Keratinocyte (primary cell): ENCODE measurements around the gene SPNS1. TPM values are rescaled to one million over a fixed set of nuclear protein-coding genes. Genes with fewer than 3 reads are reported as not detected.

ENCODE experiments used
- DNase-seq: peaks from one replicate; pipeline ENCODE4 v3.0.0-alpha.2; 2011; ENCODE audit warnings: low read depth, missing footprints, low spot score
- FAIRE-seq: peaks from 2 replicates; lab custom pipeline; 2011; peaks lifted over from hg19 to GRCh38; lab: Jason Lieb, UNC
- H2AFZ ChIP-seq: 2 replicates; pipeline ENCODE4 v1.6.0; 2012; ENCODE audit warnings: low read length, control low read depth, inconsistent platforms; ENCODE audit not compliant: control insufficient read depth
- H3K27ac ChIP-seq: 2 replicates; pipeline ENCODE4 v1.5.1; 2011; ENCODE audit warnings: low read length; ENCODE audit not compliant: control insufficient read depth, insufficient read depth
- H3K27me3 ChIP-seq: 3 replicates; pipeline ENCODE4 v1.6.0; 2011; ENCODE audit warnings: low read length; ENCODE audit not compliant: control insufficient read depth, insufficient read depth; ENCODE audit errors: extremely low read depth
- H3K36me3 ChIP-seq, 2 experiments: 2 replicates in 1 of 2; 3 replicates in 1 of 2; pipeline ENCODE4 v1.5.1; 2011; ENCODE audit warnings: low read length in 2 of 2, mild to moderate bottlenecking in 1 of 2; ENCODE audit not compliant: control insufficient read depth in 2 of 2, insufficient read depth in 2 of 2; ENCODE audit errors: extremely low read depth in 1 of 2
- H3K4me1 ChIP-seq: 3 replicates; pipeline ENCODE4 v1.5.1; 2011; ENCODE audit warnings: low read length; ENCODE audit not compliant: control insufficient read depth, insufficient read depth; ENCODE audit errors: extremely low read depth
- H3K4me2 ChIP-seq: 3 replicates; pipeline ENCODE4 v1.6.0; 2011; ENCODE audit warnings: low read depth, low read length; ENCODE audit not compliant: control insufficient read depth, insufficient read depth; ENCODE audit errors: extremely low read depth
- H3K4me3 ChIP-seq, 3 experiments: fragments of 200-600 bp in 1 of 3; sonication (generic) in 1 of 3; 2 replicates in 2 of 3; 3 replicates in 1 of 3; pipeline ENCODE4 v1.5.1; 2011 to 2016; ENCODE audit warnings: low read length in 3 of 3, mild to moderate bottlenecking in 3 of 3, control low read depth in 2 of 3, inconsistent platforms in 1 of 3, low read depth in 1 of 3, mixed read lengths in 1 of 3, mixed run types in 1 of 3, moderate library complexity in 1 of 3; ENCODE audit not compliant: control insufficient read depth in 2 of 3, insufficient read depth in 2 of 3; ENCODE audit errors: extremely low read depth in 1 of 3
- H3K79me2 ChIP-seq: 2 replicates; pipeline ENCODE4 v1.6.0; 2012; ENCODE audit warnings: low read length; ENCODE audit not compliant: control insufficient read depth, insufficient read depth
- H3K9ac ChIP-seq: 3 replicates; pipeline ENCODE4 v1.6.0; 2011; ENCODE audit warnings: low read length; ENCODE audit not compliant: control insufficient read depth, insufficient read depth; ENCODE audit errors: extremely low read depth
- H3K9me1 ChIP-seq: 3 replicates; pipeline ENCODE4 v1.6.0; 2011; ENCODE audit warnings: low read length; ENCODE audit not compliant: control insufficient read depth, insufficient read depth; ENCODE audit errors: extremely low read depth
- H3K9me3 ChIP-seq: 2 replicates; pipeline ENCODE4 v1.5.1; 2012; ENCODE audit warnings: low read depth, low read length; ENCODE audit not compliant: control insufficient read depth
- H4K20me1 ChIP-seq: 3 replicates; pipeline ENCODE4 v1.6.0; 2011; ENCODE audit warnings: low read length; ENCODE audit not compliant: control insufficient read depth, insufficient read depth; ENCODE audit errors: extremely low read depth
- CTCF ChIP-seq, 3 experiments: IDR thresholded peaks in 1 of 3; conservative IDR thresholded peaks in 1 of 3; optimal IDR thresholded peaks in 1 of 3; 2 replicates in 2 of 3; 3 replicates in 1 of 3; pipeline versions ENCODE3 to v1.5.1; 2011; ENCODE audit warnings: low read length in 3 of 3, mild to moderate bottlenecking in 3 of 3, moderate library complexity in 2 of 3, control low read depth in 1 of 3, inconsistent platforms in 1 of 3; ENCODE audit not compliant: insufficient read depth in 2 of 3; ENCODE audit errors: extremely low read depth in 1 of 3
- EZH2 ChIP-seq: IDR thresholded peaks from one replicate; pipeline ENCODE4 v1.6.1; 2012; ENCODE audit warnings: inconsistent platforms, mild to moderate bottlenecking, low read length, moderate library complexity
- dilution Hi-C: fragments of 300-500 bp; cut with MboI; formaldehyde crosslinking; loops from one replicate; pipeline ENCODE4 v1.7.0; 2020; ENCODE audit warnings: low sequenced_read_pairs; ENCODE audit not compliant: extremely low pct_ligation_motif_present
- polyA plus RNA-seq, 5 experiments: library from polyadenylated mRNA; depleted of rRNA in 3 of 5; stranded (reverse) in 3 of 5; stranded (forward) in 1 of 5; unstranded in 1 of 5; fragments of >200 nt; gene quantifications; 1 replicate in 1 of 5; 2 replicates in 3 of 5; 3 replicates in 1 of 5; pipeline versions ENCODE4 v1.2.1 to v1.2.3, GENCODE V29; 2011 to 2012; ENCODE audit warnings: missing spikeins in 2 of 5, low read depth in 1 of 5, low replicate concordance in 1 of 5

SPNS1 gene
- polyA plus RNA-seq, 1 donor (not counting 4 experiments of a cell fraction or from before 2014, with no cell fraction given), result 16.3 TPM

DNA sequence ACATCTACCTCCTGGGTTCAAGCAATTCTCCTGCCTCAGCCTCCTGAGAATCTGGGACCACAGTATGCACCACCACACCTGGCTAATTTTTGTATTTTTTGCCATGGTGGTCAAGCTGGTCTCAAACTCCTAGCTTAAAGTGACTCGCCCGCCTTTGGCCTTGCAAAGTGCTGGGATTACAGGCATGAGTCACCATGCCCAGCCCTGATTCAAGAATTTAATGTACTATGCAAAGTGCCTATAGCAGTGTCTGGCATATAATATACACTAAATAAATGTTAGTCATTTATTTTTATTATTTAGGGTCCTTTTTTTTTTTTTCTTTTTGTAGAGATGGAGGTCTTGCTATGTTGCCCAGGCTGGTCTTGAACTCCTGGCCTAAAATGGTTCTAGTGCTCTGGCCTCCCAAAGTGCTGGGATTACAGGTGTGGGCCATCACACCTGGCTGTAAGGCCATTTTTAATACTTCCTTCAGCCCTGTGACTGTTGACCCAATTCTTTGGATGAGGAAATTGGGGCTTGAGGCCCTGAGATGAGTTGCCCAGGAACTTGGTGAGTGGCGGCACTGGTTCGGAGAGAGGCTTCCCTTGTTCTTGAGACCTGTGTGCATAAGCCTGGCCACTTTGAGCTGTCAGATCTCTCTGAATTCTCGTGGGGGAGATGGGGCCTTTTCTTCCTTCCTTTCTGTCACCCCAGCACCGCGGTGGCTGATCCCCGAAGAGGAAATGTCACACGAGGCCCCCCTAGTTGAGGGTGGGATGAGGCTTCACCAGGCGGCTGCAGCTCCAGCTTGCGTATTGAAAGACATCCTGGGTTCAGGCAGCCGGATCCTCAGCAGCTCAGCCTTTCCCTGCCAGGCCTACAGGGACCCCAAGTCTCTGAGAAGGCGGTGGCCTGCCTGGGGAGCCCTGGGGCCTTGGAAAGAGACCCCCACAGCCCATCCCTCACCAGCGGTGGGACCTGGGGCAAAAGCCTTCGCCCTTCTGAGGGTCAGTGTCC lies 49.0 kb downstream of the SPNS1 start:
- dilution Hi-C loops, result no loop called here
- no peaks in the 10 kb centered on the region for H3K36me3 ChIP-seq
- no peaks in the 10 kb centered on the region for H3K9me3 ChIP-seq
- H4K20me1 ChIP-seq, result no peaks in the 10 kb centered on the region
- H3K4me3 ChIP-seq, result no peak overlapping the region
- H3K4me1 ChIP-seq, result no peaks in the 10 kb centered on the region
- H3K9ac ChIP-seq, result no peak overlapping the region
- FAIRE-seq (no peak), DNase-seq (no peak)
- no peak overlapping the region for H3K27ac ChIP-seq
- TF ChIP-seq EZH2 (no peak), CTCF (optimal IDR thresholded peaks at IDR 0.05 in 1 of 3, IDR thresholded peaks at IDR 0.05 in 1 of 3, conservative IDR thresholded peaks at IDR 0.05 in 1 of 3; ENCODE audit: extremely low read depth in 1 of 3, insufficient read depth in 2 of 3, low read length in 3 of 3) (no peak)
- no peaks in the 10 kb centered on the region for H3K27me3 ChIP-seq
- H3K4me2 ChIP-seq, result no peak overlapping the region
- no peaks in the 10 kb centered on the region for H3K79me2 ChIP-seq
- H2AFZ ChIP-seq, result no peak overlapping the region
- no peaks in the 10 kb centered on the region for H3K9me1 ChIP-seq

DNA sequence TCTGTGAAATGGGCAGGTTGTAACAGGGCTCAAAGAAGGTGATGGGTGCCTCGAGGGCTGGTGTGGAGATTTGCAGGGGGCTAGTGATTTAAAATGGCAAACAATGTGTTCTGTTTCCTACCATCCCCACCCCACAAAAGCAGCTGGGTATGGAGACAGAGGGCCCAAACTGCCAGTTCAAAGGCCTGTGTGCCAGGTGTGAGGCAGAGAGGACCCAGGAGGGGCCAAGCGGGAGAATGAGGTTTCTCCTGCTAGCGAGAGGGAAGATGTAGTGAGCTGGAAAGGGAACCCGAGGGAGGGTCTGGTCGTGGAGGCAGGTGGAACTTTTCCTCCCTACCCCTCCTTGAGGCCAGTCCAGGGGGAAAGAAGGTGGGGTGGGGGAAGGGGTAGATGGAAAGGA lies 49.7 kb downstream of the SPNS1 start:
- no peak overlapping the region for H3K27ac ChIP-seq
- no peak for DNase-seq

More for the DNA sequence above, 49.7 kb downstream of the SPNS1 start:
- Histone ChIP-seq H3K4me2 (no peak overlapping the region), H3K36me3 (no peaks in the 10 kb centered on the region), H3K9me1 (no peaks in the 10 kb centered on the region), H3K4me1 (no peaks in the 10 kb centered on the region), H4K20me1 (no peaks in the 10 kb centered on the region), H3K9ac (no peak overlapping the region), H2AFZ (no peak overlapping the region), H3K27me3 (no peaks in the 10 kb centered on the region), H3K79me2 (no peaks in the 10 kb centered on the region), H3K9me3 (no peaks in the 10 kb centered on the region), H3K4me3 (no peak overlapping the region)
- TF ChIP-seq CTCF (optimal IDR thresholded peaks at IDR 0.05 in 1 of 3, IDR thresholded peaks at IDR 0.05 in 1 of 3, conservative IDR thresholded peaks at IDR 0.05 in 1 of 3; ENCODE audit: extremely low read depth in 1 of 3, insufficient read depth in 2 of 3, low read length in 3 of 3) (no peak), EZH2 (no peak)
- no peak for FAIRE-seq
- dilution Hi-C loops, result no loop called here
